Measurements from ENCODE around the gene GLB1L2.
"Not testable (repeated sequence)": the region's sequence is repeated elsewhere in the genome, so short reads cannot be mapped to it uniquely, and the experiment has no call there.

GLB1L2 gene, protein sequence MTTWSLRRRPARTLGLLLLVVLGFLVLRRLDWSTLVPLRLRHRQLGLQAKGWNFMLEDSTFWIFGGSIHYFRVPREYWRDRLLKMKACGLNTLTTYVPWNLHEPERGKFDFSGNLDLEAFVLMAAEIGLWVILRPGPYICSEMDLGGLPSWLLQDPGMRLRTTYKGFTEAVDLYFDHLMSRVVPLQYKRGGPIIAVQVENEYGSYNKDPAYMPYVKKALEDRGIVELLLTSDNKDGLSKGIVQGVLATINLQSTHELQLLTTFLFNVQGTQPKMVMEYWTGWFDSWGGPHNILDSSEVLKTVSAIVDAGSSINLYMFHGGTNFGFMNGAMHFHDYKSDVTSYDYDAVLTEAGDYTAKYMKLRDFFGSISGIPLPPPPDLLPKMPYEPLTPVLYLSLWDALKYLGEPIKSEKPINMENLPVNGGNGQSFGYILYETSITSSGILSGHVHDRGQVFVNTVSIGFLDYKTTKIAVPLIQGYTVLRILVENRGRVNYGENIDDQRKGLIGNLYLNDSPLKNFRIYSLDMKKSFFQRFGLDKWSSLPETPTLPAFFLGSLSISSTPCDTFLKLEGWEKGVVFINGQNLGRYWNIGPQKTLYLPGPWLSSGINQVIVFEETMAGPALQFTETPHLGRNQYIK

DNA sequence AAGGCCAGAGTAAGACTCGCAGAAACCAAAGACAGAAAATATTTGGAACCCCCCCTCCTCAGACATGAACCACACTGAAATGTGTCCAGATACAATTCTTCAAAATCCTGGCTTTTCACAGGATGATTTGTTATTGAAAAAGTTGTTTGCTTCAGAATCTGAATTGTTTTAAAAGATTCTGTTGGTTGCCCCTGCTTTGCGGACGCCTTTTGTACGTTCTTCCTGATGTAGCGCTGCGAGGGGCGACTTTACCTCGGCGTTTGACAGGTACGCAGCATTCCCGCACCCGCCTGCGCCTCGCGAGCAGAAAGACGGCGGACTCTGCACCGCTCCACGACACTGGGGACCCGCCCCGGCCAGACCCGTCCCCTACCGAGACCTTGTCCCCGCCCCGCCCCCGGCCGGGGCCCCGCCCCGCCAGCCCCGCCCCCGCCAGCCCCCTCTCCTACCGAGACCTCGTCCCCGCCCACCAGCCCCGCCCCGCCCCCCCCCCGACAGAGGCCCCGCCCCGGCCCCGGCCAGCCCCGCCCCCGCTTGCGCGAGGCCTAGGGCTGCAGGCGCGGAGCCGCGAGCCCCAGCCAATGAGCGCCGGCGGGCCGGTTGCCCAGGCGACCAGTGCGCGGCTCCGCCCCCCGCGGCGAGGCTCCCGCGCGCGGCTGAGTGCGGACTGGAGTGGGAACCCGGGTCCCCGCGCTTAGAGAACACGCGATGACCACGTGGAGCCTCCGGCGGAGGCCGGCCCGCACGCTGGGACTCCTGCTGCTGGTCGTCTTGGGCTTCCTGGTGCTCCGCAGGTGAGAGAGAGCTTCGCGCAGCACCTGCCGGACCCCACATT is at the start of gene GLB1L2:
TSS of gene GLB1L2 (plus strand) at position 635 of the 835 bp plus-strand sequence. CDS start at position 709, 74 bp downstream.
- peak; percentile 57 for DNase-seq (ENCODE audit: low read depth)

DNA sequence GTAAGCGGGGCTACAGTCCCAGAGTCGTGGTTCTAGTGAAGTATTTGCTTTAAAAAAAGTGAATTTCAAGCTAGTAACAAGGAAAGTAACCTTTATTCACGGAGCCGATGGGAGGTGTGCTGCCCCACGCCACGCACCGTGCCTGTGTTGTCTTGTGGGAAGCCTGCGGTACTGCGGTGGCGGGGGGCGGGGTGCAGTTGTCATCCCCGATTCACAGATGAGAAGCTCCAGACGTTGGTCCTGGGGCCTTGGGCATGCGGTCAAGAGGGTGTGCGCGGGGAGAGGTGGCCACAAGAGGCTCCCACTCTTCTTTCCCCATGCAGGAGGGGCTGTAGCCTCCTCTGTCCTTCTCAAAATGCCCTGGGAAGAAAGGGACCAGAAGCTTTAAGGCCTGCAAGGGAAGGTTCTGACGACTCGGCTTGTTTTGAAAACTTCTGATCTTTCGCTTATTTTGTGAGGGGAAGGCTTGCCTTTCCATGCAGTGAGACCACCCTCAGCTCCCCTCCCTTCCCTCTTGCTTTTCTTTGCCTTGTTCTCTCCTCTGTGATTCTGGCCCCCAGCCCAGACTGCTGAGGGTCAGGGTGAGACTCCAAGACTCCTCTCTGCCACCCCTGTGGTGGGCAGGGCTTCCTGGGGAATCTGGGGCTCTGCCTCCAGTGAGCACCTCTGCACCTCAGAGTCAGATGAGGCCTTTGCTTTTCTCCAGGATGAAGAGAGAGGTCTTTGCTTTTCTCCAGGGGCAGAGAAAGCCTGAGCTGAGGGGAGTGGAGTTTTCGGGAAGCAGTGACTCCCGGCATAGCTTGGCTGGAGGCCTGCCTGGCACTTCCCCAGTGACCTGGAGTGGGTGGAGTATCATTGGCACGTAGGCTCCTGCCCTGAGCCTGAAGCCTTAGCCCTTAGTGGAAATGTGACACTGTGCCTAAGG is 49.4 kb upstream of the GLB1L2 start:
- no peak for DNase-seq (ENCODE audit: low read depth)

DNA sequence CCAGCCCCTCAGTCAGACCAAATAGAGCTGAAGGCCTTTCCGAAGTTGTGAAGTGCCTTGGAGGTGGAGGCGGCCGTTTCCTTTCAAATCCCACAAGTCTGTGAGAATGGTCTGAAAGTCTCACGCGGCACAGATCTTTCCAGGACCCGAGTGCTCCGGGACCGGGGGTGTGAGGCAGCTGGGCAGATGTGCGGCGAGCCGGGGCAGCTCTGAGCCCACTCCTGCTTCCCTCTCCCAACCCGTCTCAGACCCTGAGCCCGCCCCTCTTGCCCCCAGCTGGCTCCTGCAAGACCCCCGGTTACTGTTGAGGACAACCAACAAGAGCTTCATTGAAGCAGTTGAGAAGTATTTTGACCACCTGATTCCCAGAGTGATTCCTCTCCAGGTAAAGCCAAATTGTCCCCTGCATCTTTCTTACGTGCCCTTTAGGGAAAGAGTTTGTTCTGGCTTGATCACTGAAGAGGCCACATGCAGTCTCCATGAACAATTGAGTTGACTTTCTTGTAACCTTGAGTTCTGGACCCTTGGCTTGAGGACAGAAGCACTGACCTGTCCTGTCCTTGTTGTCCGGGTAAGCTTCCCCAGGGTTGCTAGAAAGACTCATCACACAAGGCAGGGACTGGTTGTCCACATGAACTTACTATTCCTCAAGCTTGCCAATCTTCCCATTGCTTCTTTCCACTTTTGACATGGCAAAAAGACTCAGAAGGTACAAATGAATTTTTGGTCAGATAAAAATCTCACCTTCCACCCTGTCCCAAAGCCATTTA is 48.1 kb upstream of the GLB1L2 start:
- no peak for DNase-seq (ENCODE audit: low read depth)

DNA sequence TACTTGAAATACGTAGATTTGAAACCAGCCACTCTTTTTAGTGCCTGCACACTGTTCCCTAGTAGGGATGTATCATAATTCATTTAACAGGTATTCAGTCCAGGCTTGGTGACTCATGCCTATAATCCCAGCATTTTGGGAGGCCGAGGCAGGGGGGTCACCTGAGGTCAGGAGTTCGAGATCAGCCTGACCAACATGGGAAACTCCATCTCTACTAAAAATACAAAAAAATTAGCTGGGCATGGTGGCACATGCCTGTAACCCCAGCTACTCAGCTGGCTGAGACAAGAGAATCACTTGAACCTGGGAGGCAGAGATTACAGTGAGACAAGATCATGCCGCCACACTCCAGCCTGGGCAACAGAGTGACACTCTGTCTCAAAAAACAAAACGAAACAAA is 47.4 kb upstream of the GLB1L2 start:
- DNase-seq (ENCODE audit: low read depth), result not testable (repeated sequence)

DNA sequence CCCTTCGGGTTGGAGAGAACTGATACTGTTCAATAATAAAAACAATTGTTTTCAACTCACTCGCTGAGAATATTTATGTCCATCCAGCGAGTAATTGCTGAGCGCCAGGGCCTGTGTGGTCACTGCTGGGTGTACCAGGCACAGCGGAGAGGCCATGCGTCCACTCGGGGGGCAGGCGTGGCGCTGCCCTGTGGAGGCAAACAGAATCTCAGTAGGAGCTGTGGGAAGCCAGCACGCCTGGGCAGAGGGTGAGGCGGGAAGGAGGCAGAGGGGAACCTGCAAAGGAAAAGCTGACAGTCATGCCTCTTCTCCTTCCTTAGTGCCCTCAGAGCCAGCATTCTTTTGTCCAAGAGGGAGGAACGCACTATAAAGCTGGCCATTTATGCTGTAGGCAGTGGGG is 44.2 kb upstream of the GLB1L2 start:
- DNase-seq (ENCODE audit: low read depth), result no peak

DNA sequence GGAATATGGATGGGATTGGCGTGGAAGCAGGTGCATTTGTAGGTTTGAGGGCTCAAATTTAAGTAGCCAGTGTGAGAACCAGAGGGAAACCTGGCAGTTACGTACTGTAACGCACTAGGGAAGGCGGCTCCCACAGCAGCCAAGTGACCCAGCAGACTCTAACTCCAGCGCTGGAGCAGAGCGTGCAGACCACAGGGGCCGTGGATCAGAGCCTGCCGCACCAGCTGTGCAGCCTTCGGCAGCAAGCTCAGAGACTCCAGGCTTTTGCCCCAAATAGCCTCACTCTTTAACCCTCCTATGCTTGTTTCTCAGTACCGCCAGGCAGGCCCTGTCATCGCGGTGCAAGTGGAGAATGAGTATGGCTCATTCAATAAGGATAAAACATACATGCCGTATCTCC is 43.3 kb upstream of the GLB1L2 start:
- no peak for DNase-seq (ENCODE audit: low read depth)

DNA sequence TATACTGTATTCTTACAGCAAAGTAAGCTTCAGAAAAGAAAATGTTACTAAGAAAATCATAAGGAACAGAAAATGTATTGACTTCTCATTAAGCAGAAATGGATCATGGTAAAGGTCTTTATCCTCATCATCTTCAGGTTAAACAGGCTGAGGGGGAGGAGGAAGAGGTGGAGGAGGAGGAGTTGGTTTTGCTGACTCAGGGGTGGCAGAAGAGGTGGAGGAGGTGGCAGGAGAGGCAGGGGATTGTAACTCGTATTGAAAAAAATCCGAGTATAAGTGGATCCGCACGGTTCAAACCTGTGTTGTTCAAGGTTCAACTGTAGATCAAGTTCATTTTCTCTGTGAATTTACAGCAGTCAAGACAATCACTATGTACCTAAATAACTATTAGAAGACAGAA is 42.6 kb upstream of the GLB1L2 start:
- no peak for DNase-seq (ENCODE audit: low read depth)

DNA sequence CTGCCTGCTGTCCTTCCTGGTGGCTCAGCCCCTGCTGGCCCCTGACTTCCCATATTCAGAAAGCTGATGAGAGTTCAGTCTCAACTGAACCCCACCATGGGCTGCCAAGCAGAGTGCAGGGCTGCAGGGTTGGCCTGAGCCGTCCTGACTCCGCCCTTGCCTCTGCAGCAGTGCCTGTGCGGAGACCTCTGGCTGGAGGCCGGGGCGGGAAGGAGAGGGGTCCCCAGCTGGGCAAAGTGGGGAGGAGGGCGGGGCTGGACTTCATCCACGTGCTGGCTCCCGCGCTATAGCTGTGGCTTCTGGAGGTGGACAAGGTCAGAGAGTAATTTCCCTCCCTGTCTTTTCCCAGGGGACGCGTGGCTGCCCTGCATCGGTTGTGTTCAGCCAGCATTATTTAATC is 42.0 kb upstream of the GLB1L2 start:
- DNase-seq (ENCODE audit: low read depth), result no peak

DNA sequence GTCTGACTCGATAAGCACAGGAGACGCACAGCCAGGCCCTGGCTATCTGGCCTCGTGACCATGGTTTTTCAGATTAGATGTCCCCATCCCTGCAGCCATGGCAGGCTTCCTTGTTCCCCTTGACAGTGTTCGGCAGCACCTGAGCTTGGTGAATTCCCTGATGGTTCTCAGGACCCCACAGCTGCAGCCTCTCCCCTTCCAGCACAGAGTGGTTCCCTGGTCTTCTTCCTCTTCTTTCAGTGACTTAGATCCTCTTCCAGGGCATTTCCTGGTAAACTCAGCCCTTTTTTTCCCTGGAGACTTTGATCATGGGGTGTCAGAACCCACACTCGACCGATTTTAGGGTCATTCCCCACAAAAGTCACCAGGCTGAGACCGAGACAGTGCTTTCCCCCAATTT is 41.1 kb upstream of the GLB1L2 start:
- no peak for DNase-seq (ENCODE audit: low read depth)

DNA sequence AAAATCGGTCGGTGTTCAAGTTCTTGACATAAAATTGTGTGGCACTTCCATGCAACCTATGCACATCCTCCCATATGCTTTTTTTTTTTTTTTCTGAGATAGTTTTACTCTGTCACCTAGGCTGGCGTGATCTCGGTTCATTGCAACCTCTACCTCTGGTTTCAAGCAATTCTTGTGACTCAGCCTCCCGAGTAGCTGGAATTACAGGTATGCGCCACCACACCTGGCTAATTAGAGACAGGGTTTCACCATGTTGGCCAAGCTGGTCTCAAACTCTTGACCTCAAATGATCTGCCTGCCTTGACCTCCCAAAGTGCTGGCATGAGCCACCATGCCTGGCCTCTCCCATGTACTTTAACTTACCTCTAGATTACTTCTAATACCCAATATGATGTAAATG is 40.6 kb upstream of the GLB1L2 start:
- no peak for DNase-seq (ENCODE audit: low read depth)

DNA sequence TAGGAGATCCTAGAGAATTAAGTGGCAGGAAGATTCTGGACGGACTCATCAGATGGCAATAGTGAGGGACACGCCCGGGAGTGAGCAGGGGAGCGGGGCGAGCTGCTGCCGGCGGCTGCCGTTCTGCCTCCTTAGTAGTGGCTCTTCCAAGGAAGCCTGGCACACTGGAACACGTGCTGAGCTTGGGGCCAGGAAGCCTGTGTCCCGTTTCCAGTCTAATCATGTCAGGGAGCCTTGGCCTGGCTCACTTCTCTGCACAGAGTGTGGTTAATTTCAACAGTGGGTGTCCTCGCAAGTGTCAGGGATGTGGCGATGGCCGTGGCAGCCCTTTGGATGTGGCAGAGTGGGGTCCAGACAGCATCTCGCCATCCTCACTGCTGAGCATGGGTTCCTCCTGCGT is 39.1 kb upstream of the GLB1L2 start:
- no peak for DNase-seq (ENCODE audit: low read depth)

DNA sequence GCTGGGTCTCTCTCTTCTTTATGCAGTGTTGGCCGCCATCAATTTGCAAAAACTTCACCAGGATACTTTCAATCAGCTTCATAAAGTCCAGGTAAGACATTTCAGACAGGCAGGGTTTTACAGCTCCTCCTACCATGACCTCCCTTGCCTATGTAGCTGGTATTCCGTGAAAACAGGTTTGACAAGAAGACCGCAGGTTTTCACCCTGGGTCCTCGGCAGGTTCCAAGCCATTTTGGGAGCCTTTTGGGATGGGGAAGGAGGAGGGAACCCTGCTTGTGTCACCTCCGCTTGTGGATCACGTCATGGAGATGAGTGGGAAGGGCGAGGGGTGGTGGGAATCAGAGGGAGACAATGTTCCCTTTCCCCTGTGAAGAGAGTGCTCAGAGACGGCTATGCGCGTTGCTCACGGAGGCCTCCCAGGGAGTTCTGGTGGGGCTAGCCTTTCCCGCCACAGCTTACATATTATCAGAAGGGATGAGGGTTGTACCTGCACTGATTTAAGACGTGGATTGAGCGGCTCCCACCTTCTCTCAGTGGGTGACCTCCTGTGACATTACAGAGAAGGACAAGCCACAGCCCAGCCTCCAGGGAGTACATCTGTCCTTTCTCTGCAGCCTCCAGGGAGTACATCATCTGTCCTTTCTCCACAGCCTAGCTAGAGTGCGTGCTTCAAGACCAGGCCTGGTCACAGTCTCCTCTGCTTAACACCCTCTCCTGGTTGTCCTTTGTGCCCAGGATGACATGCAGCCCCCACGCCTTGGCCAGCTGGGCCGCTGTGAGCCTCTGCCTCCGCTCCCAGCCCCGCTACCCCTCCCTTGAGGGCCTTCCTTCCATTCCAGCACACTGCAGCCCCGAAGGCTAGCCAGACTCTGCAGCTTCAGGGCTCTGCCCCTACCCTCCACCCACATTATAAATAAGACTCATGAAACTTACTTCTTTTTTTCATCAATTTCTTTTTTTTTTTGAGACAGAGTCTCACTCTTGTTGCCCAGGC is 38.4 kb upstream of the GLB1L2 start:
- no peak for DNase-seq (ENCODE audit: low read depth)

DNA sequence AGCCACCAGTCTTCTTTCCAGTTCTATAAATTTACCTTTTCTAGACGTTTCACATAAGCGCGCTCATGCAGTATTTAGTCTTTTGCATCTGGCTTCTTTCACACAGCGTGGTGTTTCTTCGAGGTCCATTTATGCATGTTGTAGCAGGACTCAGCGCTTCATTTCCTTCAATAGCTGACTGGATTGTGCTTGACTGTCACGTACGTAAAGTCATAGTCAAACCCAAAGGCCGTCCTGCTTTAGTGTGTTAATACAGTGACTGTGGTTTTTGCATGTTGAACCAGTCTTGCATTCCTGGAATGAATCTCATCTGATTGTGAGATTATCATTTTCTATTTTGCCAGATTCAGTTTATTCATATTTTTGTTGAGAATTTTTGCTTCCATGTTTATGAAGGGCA is 37.1 kb upstream of the GLB1L2 start:
- DNase-seq (ENCODE audit: low read depth), result no peak

DNA sequence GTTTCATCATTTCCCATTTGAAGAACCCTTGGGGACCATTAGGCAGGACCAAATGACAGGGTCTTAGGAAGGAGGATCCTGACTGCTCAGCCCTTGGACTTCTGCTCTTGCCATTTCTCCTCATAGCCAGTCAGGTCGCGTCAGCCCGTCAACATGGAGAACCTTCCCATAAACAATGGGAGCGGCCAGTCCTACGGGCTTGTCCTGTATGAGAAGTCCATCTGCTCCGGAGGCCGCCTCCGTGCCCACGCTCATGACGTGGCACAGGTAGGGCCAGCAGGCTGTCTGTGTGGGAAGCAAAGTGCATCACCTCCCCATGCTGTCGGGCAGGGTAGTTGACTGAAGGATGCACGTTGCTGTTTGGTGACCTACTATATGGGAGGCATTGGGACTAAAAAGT is 19.6 kb upstream of the GLB1L2 start:
- DNase-seq (ENCODE audit: low read depth), result no peak

DNA sequence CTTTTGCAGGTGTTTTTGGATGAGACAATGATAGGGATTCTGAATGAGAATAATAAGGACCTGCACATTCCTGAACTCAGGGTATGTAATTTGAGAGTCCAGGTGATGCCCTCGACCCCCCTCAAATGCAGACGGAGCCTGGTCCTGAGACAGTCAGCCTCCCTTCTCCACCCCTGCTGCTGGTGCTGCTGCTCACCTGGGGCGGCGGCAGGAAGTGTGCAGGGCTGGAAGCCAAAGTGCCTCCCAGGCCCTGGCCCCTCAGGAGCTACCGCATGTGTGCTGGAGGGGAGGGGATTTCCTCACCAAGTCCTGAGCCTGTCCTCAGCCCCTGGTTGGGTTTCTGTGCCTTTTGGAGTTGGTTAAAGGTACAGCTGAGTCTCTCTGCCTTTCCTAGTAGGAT is 19.0 kb upstream of the GLB1L2 start:
- DNase-seq (ENCODE audit: low read depth), result no peak

DNA sequence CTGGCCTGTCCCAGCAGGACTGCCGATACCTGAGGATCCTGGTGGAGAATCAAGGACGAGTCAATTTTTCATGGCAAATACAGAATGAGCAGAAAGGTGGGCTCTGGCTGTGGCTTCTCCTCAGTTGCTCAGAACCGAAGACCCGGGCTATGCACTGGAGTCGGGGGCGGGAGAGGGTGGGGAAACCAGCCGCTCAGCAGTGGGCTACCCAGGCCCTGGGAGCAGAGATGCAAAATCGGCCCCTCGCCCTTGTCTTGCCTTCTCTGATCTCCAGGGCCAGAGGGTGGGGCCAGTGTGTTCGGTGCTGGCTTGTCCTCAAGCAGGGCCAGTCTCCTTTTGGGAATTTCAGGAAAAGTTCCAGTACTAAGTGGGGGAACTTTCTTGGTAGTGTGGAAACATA is 18.4 kb upstream of the GLB1L2 start:
- no peak for DNase-seq (ENCODE audit: low read depth)

DNA sequence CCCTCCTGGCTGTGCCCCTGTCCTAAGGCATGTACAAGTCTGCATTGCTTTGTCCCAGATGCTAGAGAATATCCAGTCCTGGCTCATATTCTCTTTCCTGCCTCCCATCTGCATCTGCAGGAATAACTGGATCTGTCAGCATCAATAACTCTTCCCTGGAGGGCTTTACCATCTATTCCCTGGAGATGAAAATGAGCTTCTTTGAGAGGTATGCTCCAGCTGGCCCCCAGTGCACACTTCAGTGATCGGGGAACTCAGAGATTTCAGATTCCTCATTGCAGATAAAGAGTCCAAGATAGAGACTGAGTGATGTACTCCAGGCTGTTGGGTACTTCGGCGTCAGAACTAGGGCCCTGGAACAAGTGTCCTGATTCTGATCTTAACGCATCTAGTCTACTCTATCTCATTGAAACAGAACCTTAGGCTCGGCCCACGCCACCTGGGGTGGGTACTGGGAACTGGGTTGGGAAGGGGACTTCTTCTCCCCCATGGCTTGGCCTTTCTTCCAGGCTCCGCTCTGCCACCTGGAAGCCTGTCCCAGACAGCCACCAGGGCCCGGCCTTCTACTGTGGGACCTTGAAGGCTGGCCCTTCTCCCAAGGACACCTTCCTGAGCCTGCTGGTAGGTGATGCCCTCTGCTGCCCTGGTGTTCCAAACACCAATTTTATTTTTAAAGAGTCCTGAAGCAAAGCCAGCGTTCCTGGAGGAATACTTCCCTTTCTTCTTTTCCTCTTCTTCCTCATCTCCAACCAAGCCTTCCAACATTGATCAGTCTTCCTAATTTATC is 17.8 kb upstream of the GLB1L2 start:
- DNase-seq (ENCODE audit: low read depth), result no peak

DNA sequence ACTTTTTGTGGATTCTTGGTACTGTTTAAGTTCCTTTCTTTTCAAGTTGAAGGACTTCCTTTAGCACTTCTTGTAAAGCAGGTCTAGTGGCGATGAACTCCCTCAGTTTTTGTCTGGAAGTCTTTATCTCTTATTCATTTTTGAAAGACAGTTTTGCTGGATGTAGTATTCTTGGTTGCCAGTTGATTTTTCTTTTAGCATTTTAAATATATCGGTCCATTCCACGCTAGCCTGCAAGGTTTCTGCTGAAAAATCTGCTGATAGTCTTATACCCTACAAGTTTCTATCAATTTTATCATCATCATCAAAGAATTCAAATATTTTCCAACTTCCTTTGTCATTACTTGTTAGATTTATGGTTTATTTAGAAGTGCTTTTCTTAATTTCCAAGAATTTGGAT is 14.7 kb upstream of the GLB1L2 start:
- no peak for DNase-seq (ENCODE audit: low read depth)

DNA sequence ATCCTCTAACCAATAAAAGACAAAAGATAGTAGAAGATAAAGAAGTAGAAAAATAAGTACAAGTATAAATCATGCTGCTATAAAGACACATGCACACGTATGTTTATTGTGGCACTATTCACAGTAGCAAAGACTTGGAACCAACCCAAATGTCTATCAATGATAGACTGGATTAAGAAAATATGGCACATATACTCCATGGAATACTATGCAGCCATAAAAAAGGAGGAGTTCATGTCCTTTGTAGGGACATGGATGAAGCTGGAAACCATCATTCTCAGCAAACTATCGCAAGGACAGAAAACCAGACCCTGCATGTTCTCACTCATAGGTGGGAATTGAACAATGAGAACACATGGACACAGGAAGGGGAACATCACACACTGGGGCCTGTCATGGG is 10.4 kb upstream of the GLB1L2 start:
- DNase-seq (ENCODE audit: low read depth), result not testable (repeated sequence)

Data from stimulated activated CD8-positive, alpha-beta memory T cell treated with anti-CD3 and anti-CD28 coated beads, Interleukin-15, amount 100 ng/mL, for 1 hour (primary cell).